Measurements from ENCODE around the gene EEA1.

The EEA1 gene

DNA sequence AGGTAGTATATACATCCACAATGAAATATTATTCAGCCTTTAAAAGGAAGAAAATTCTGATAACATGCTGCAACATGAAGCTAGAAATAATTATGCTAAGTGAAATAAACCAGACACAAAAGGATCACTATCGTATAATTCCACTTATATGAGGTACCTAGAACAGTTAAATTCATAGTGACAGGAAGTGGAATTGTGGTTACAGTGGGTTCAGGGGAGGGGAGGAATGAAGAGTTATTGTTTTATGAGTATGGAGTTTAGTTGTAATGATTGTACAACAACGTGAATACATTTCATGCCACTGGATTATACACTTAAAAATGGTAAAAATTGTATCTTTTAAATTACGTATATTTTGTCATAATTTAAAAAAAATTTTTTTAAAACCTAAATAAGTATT is 21.0 kb downstream of the EEA1 start:
- Histone ChIP-seq H3K4me2 (ENCODE audit: low read depth, low read length, poor library complexity, severe bottlenecking) (no peak overlapping the region), H3K27me3 (ENCODE audit: low read length) (no peaks in the 10 kb centered on the region), H3K4me3 (ENCODE audit: insufficient read depth, low read length, poor library complexity, severe bottlenecking) (no peak overlapping the region), H3K27ac (ENCODE audit: low read depth, low read length) (no peak overlapping the region), H3K36me3 (ENCODE audit: low read length) (no peaks in the 10 kb centered on the region), H3K9me2 (replicated peaks; ENCODE audit: insufficient read depth, low read length) (no peaks in the 10 kb centered on the region), H3K9ac (ENCODE audit: low read length) (no peak overlapping the region), H2AFZ (ENCODE audit: low read depth, low read length, severe bottlenecking) (no peak overlapping the region), H4K20me1 (ENCODE audit: low read depth, low read length) (no peaks in the 10 kb centered on the region), H3K9me3 (ENCODE audit: insufficient read depth, low read length) (no peaks in the 10 kb centered on the region), H3K79me2 (ENCODE audit: insufficient read depth, low read length) (peaks cover 76% of the 10 kb centered on the region), H3F3A (ENCODE audit: insufficient read depth) (no peaks in the 10 kb centered on the region)
- TF ChIP-seq, protein P1, sequence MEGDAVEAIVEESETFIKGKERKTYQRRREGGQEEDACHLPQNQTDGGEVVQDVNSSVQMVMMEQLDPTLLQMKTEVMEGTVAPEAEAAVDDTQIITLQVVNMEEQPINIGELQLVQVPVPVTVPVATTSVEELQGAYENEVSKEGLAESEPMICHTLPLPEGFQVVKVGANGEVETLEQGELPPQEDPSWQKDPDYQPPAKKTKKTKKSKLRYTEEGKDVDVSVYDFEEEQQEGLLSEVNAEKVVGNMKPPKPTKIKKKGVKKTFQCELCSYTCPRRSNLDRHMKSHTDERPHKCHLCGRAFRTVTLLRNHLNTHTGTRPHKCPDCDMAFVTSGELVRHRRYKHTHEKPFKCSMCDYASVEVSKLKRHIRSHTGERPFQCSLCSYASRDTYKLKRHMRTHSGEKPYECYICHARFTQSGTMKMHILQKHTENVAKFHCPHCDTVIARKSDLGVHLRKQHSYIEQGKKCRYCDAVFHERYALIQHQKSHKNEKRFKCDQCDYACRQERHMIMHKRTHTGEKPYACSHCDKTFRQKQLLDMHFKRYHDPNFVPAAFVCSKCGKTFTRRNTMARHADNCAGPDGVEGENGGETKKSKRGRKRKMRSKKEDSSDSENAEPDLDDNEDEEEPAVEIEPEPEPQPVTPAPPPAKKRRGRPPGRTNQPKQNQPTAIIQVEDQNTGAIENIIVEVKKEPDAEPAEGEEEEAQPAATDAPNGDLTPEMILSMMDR (IDR thresholded peaks at IDR 0.05; ENCODE audit: insufficient read depth, low read length, poor library complexity, severe bottlenecking) = no peak
- TF ChIP-seq EZH2phosphoT487 (conservative IDR thresholded peaks at IDR 0.05; ENCODE audit: low read length) = no peak

DNA sequence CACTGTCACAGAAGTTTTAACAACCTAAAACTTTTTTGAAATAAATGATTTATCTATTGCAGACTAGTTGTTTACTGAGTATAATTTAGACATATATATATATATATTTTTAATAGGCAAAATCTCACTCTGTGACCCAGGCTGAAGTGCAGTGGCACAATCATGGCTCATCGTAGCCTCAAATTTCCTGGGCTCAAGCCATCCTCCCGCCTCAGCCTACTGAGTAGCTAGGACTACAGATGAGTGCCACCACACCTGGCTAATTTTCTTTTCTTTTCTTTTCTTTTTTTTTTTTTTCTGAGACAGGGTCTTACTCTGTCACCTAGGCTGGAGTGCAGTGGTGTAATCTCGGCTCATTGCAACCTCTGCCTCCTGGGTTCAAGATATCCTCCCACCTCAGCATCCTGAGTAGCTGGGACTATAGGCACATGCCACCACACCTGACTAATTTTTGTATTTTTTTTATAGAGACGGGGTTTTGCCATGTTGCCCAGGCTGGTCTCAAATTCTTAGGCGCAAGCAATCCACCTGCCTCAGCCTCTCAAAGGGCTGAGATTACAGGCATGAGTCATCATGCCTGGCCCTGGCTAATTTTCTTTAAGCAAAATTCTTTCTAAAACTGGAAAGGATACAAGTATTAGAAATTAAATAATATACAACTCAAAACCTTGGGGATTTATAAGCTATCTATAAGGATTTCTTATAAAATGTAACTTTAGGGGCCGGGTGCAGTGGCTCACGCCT is 23.1 kb downstream of the EEA1 start:
- H3K79me2 ChIP-seq (ENCODE audit: insufficient read depth, low read length) = peaks cover 84% of the 10 kb centered on the region
- TF ChIP-seq, protein P1 (IDR thresholded peaks at IDR 0.05; ENCODE audit: insufficient read depth, low read length, poor library complexity, severe bottlenecking) = no peak
- TF ChIP-seq EZH2phosphoT487 (conservative IDR thresholded peaks at IDR 0.05; ENCODE audit: low read length) = no peak
- no peak overlapping the region for H3K4me3 ChIP-seq (ENCODE audit: insufficient read depth, low read length, poor library complexity, severe bottlenecking)
- no peak overlapping the region for H3K27ac ChIP-seq (ENCODE audit: low read depth, low read length)
- no peaks in the 10 kb centered on the region for H3F3A ChIP-seq (ENCODE audit: insufficient read depth)
- H3K4me2 ChIP-seq (ENCODE audit: low read depth, low read length, poor library complexity, severe bottlenecking) = no peak overlapping the region
- no peaks in the 10 kb centered on the region for H3K9me3 ChIP-seq (ENCODE audit: insufficient read depth, low read length)
- H3K36me3 ChIP-seq (ENCODE audit: low read length) = no peaks in the 10 kb centered on the region
- H3K9ac ChIP-seq (ENCODE audit: low read length) = no peak overlapping the region
- no peaks in the 10 kb centered on the region for H4K20me1 ChIP-seq (ENCODE audit: low read depth, low read length)
- no peaks in the 10 kb centered on the region for H3K9me2 ChIP-seq (replicated peaks; ENCODE audit: insufficient read depth, low read length)
- no peak overlapping the region for H2AFZ ChIP-seq (ENCODE audit: low read depth, low read length, severe bottlenecking)
- no peaks in the 10 kb centered on the region for H3K27me3 ChIP-seq (ENCODE audit: low read length)

DNA sequence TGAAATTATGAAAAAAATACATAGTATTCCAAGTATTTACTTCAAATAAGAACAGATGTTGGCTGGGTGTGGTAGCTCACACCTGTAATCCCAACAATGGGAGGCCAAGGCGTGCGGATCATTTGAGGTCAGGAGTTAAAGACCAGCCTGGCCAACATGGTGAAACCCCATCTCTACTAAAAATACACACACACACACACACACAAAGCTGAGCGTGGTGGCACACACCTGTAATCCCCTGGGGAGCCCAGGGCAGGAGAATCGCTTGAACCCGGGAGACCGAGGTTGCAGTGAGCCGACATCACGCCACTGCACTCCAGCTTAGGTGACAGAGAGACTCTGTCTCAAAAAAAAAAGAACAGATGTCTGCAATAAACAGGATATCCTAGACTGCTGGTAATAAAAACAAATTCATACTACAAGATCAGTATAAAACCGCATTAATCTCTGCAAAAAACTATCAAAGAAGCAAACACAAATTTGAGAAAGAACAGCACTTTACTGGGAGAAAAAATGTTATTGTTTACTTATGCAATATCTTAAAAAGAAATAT is 23.8 kb downstream of the EEA1 start:
- no peak overlapping the region for H3K4me2 ChIP-seq (ENCODE audit: low read depth, low read length, poor library complexity, severe bottlenecking)
- no peaks in the 10 kb centered on the region for H3K9me2 ChIP-seq (replicated peaks; ENCODE audit: insufficient read depth, low read length)
- peaks cover 84% of the 10 kb centered on the region for H3K79me2 ChIP-seq (ENCODE audit: insufficient read depth, low read length)
- H3K9ac ChIP-seq (ENCODE audit: low read length) = no peak overlapping the region
- no peak for TF ChIP-seq EZH2phosphoT487 (conservative IDR thresholded peaks at IDR 0.05; ENCODE audit: low read length)
- TF ChIP-seq, protein P1 (IDR thresholded peaks at IDR 0.05; ENCODE audit: insufficient read depth, low read length, poor library complexity, severe bottlenecking) = no peak
- no peak overlapping the region for H2AFZ ChIP-seq (ENCODE audit: low read depth, low read length, severe bottlenecking)
- no peaks in the 10 kb centered on the region for H4K20me1 ChIP-seq (ENCODE audit: low read depth, low read length)
- H3K27me3 ChIP-seq (ENCODE audit: low read length) = no peaks in the 10 kb centered on the region
- H3K9me3 ChIP-seq (ENCODE audit: insufficient read depth, low read length) = no peaks in the 10 kb centered on the region
- H3K4me3 ChIP-seq (ENCODE audit: insufficient read depth, low read length, poor library complexity, severe bottlenecking) = no peak overlapping the region
- no peaks in the 10 kb centered on the region for H3K36me3 ChIP-seq (ENCODE audit: low read length)
- H3K27ac ChIP-seq (ENCODE audit: low read depth, low read length) = no peak overlapping the region
- no peaks in the 10 kb centered on the region for H3F3A ChIP-seq (ENCODE audit: insufficient read depth)
